Measurements from ENCODE around the gene HRG.
"Not testable (repeated sequence)": the region's sequence is repeated elsewhere in the genome, so short reads cannot be mapped to it uniquely, and the experiment has no call there.

HRG gene

GRCh38 chr3:186665625-186666188 lies at the start of gene HRG:
Gene HRG, plus strand, starts transcription at chr3:186666014. Its CDS starts 18 bp downstream, at chr3:186666032.
- no peak for DNase-seq

- no peak for DNase-seq
These were observed 49.6 kb upstream of the HRG start for GRCh38 chr3:186616299-186616617.

- peak; percentile 66 to 83 (median 83) for DNase-seq
These were observed 48.5 kb upstream of the HRG start for GRCh38 chr3:186617036-186617946.

- peak in 1 of 3 experiments; percentile 64 for DNase-seq
These were observed 47.4 kb upstream of the HRG start for GRCh38 chr3:186618318-186618938.

GRCh38 chr3:186619787-186620212 lies 46.0 kb upstream of the HRG start:
- DNase-seq: no peak

- DNase-seq: no peak
These were observed 45.4 kb upstream of the HRG start for GRCh38 chr3:186620213-186621092.

- DNase-seq: no peak
These were observed 43.7 kb upstream of the HRG start for GRCh38 chr3:186621894-186622650.

- DNase-seq: no peak
These were observed 43.0 kb upstream of the HRG start for GRCh38 chr3:186622651-186623310.

GRCh38 chr3:186624598-186624997 lies 41.2 kb upstream of the HRG start:
- no peak for DNase-seq

- no peak for DNase-seq
These were observed 40.2 kb upstream of the HRG start for GRCh38 chr3:186625600-186626042.

GRCh38 chr3:186626254-186626847 lies 39.5 kb upstream of the HRG start:
- no peak for DNase-seq

GRCh38 chr3:186627852-186628414 lies 37.9 kb upstream of the HRG start:
- DNase-seq: no peak

GRCh38 chr3:186628756-186629155 lies 37.1 kb upstream of the HRG start:
- no peak for DNase-seq

GRCh38 chr3:186630950-186631641 lies 34.7 kb upstream of the HRG start:
- no peak for DNase-seq

- no peak for DNase-seq
These were observed 32.3 kb upstream of the HRG start for GRCh38 chr3:186633481-186633880.

GRCh38 chr3:186634207-186634606 lies 31.6 kb upstream of the HRG start:
- not testable (repeated sequence) for DNase-seq

GRCh38 chr3:186635532-186635931 lies 30.3 kb upstream of the HRG start:
- no peak for DNase-seq

- peak in 1 of 3 experiments; percentile 30 for DNase-seq
These were observed 29.3 kb upstream of the HRG start for GRCh38 chr3:186636536-186636935.

- no peak for DNase-seq
These were observed 28.1 kb upstream of the HRG start for GRCh38 chr3:186637686-186638085.

- no peak for DNase-seq
These were observed 27.6 kb upstream of the HRG start for GRCh38 chr3:186638259-186638658.

All from NCI-H1417 (cell line).